ENCODE data around the gene SLC8A2.

Gene SLC8A2

GRCh38 chr19:47381653-47382279, 89.9 kb downstream of the SLC8A2 start:
- DNase-seq (ENCODE audit: low read depth): no peak
- H3K4me3 ChIP-seq (replicated peaks; ENCODE audit: low read depth, low read length): no peak overlapping the region
- no peak for TF ChIP-seq CTCF (IDR thresholded peaks at IDR 0.05; ENCODE audit: low read length, missing control alignments)

GRCh38 chr19:47381121-47381520, 90.6 kb downstream of the SLC8A2 start:
- no peak for TF ChIP-seq CTCF (IDR thresholded peaks at IDR 0.05; ENCODE audit: low read length, missing control alignments)
- no peak overlapping the region for H3K4me3 ChIP-seq (replicated peaks; ENCODE audit: low read depth, low read length)
- DNase-seq (ENCODE audit: low read depth): no peak

- TF ChIP-seq CTCF (IDR thresholded peaks at IDR 0.05; ENCODE audit: low read length, missing control alignments): no peak
- DNase-seq (ENCODE audit: low read depth): no peak
- H3K4me3 ChIP-seq (replicated peaks; ENCODE audit: low read depth, low read length): no peak overlapping the region
These were observed 91.1 kb downstream of the SLC8A2 start for GRCh38 chr19:47380559-47380958.

DNA sequence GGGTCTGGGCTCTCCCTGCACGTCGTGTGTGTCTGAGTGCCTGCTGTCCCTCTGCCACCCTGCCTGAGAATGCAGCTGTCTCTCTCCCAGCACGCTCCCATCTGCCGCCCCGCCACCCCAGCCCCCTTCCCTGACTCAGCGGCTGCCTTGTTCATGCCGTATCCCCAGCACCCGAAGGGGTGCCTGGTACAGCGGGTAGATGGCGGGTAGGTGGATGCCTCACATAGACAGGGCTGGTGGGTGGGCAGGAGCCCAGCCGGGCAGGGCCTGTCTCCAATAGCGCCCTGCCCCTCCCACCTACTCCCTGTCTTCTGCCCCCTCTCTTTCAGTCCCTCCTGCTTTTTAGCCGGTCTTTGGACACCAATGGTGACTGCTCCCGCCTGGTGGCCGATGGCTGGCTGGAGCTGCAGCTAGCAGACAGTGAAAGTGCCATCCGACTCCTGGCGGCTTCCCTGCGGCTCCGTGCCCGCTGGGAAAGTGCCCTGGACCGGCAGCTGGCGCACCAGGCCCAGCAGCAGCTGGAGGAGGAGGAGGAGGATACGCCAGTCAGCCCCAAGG, 92.2 kb downstream of the SLC8A2 start:
- no peak for TF ChIP-seq CTCF (IDR thresholded peaks at IDR 0.05; ENCODE audit: low read length, missing control alignments)
- DNase-seq (ENCODE audit: low read depth): no peak
- H3K4me3 ChIP-seq (replicated peaks; ENCODE audit: low read depth, low read length): no peak overlapping the region

GRCh38 chr19:47378246-47378645, 93.4 kb downstream of the SLC8A2 start:
- TF ChIP-seq CTCF (IDR thresholded peaks at IDR 0.05; ENCODE audit: low read length, missing control alignments): no peak
- no peak overlapping the region for H3K4me3 ChIP-seq (replicated peaks; ENCODE audit: low read depth, low read length)
- no peak for DNase-seq (ENCODE audit: low read depth)
